Brain microvascular endothelial cell (primary cell): Measurements from ENCODE around the gene CCDC136.

Experiments
- DNase-seq: peaks from one replicate; pipeline ENCODE4 v3.0.0-alpha.2; 2020
- H3K27ac ChIP-seq: fragments of 250-450 bp; sonication (Bioruptor Pico); 2 replicates; pipeline ENCODE4 v1.5.1; 2020; ENCODE audit warnings: mild to moderate bottlenecking, moderate library complexity
- H3K27me3 ChIP-seq: fragments of 250-450 bp; sonication (Bioruptor Pico); replicated peaks from 2 replicates; pipeline ENCODE4 v1.5.1; 2020; ENCODE audit warnings: mild to moderate bottlenecking
- H3K36me3 ChIP-seq: fragments of 250-450 bp; sonication (Bioruptor Pico); replicated peaks from 2 replicates; pipeline ENCODE4 v1.5.1; 2020; ENCODE audit warnings: mild to moderate bottlenecking
- H3K4me3 ChIP-seq: 2 replicates; pipeline ENCODE4 v1.5.1; 2011; ENCODE audit warnings: low read depth, mild to moderate bottlenecking, control low read depth, low read length, moderate library complexity
- in situ Hi-C: cut with HindIII; loops from 2 replicates; pipeline ENCODE4 v1.10.0; 2017; ENCODE audit warnings: low sequenced_read_pairs, low pct_ligation_motif_present
- TF ChIP-seq, protein P1 (sequence below): IDR thresholded peaks from 2 replicates; pipeline ENCODE4 v1.5.1; 2011; ENCODE audit warnings: low read depth, mild to moderate bottlenecking, moderate library complexity, low read length, control low read depth, inconsistent platforms; ENCODE audit errors: missing control alignments

The CCDC136 gene

DNA sequence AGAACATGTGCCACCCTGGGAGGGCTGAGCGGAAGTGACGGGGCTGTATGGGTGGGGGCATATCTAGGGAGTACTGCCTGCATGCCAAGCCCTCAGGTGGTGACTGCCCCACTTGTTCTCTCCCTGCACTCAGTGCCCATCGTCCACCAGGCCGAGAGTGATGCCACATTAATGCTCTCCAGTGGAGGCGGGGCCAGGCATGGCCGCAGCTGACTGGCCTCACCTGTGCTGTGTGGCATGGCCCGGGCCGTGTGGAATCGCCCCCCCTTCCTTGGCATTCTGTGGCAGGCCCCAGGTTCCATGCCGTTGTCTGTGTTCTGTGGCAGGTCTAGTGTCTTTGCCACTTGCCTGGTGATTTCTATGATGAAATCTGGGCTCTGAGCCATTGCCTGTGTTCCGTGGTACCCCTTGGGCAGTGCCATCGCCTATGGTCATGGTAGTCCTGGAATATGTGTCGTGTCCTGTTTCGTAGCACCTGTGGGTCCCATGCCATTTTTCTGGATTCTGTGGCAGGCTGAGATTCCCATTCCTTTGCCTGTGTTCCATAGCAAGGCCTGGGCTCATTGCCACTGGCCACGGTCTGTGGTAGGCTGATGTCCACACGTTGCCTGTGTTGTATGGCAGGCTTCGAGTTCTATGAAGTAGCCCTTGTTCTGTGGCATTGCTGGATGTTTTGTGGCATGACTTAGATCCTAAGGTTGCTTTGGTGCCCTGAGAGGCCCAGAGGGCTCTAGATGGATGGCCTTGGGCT lies 47.4 kb downstream of the CCDC136 start:
- in situ Hi-C loops: no loop called here
- H3K36me3 ChIP-seq: peaks cover 92% of the 10 kb centered on the region

DNA sequence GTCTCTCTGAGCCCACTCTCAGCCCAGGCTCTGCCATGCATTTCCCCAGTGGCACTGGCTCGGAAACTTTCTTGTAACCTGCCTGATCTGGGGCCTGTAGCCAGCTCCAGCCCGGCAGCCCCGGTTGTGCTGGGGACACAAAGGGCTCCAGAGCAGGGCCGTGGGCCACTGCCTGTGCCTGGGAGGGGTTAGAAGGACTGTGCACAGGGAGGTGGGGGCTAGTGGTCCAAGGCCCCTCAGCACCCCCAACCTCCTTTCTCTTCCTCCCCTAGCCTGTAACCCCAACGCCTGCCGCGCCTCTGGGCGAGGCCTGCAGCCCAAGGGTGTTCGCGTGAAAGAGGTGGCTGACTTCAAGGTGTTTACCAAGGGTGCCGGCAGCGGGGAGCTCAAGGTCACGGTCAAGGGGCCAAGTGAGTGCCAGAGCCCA lies 48.0 kb downstream of the CCDC136 start:
- TF ChIP-seq, protein P1, sequence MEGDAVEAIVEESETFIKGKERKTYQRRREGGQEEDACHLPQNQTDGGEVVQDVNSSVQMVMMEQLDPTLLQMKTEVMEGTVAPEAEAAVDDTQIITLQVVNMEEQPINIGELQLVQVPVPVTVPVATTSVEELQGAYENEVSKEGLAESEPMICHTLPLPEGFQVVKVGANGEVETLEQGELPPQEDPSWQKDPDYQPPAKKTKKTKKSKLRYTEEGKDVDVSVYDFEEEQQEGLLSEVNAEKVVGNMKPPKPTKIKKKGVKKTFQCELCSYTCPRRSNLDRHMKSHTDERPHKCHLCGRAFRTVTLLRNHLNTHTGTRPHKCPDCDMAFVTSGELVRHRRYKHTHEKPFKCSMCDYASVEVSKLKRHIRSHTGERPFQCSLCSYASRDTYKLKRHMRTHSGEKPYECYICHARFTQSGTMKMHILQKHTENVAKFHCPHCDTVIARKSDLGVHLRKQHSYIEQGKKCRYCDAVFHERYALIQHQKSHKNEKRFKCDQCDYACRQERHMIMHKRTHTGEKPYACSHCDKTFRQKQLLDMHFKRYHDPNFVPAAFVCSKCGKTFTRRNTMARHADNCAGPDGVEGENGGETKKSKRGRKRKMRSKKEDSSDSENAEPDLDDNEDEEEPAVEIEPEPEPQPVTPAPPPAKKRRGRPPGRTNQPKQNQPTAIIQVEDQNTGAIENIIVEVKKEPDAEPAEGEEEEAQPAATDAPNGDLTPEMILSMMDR: no peak
- Histone ChIP-seq H3K36me3 (peaks cover 96% of the 10 kb centered on the region), H3K27ac (no peak overlapping the region), H3K4me3 (no peak overlapping the region), H3K27me3 (no peaks in the 10 kb centered on the region)
- no peak for DNase-seq
- in situ Hi-C loops: no loop called here

More for the DNA sequence above, 47.4 kb downstream of the CCDC136 start:
- TF ChIP-seq, protein P1: no peak
- Histone ChIP-seq H3K4me3 (no peak overlapping the region), H3K27me3 (no peaks in the 10 kb centered on the region), H3K27ac (no peak overlapping the region)
- DNase-seq: no peak

DNA sequence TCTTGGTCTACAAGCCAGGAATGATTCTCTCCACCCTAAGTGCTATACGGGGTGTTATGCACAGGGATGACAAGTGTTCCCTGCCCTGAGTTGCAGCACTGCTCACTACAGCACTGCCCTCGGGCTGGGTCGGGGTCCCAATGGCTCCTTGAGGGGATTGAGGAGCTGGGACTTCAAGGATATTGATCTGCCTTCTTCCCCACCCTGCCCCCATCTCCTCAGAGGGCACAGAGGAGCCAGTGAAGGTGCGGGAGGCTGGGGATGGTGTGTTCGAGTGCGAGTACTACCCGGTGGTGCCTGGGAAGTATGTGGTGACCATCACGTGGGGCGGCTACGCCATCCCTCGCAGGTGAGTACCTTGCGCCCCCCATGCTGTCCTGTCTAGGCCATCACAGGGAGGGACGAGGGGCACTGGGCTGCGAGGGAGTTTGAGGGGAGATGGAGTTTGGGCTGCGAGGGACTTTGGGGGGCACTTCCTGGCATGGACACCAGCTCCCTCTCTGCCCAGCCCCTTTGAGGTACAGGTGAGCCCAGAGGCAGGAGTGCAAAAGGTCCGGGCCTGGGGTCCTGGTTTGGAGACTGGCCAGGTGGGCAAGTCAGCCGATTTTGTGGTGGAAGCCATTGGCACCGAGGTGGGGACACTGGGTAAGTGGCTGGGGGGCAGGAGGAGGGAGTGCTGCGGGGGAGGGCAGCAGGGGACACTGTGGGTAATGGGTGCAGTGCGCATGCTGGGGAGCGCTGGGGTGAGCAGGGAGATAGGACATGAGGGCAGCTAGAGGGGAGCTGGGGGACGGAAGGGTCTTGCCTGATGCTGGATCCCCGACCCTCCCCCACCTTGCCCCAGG lies 48.8 kb downstream of the CCDC136 start:
- Histone ChIP-seq H3K36me3 (peaks cover 96% of the 10 kb centered on the region), H3K4me3 (no peak overlapping the region), H3K27ac (no peak overlapping the region), H3K27me3 (no peaks in the 10 kb centered on the region)
- in situ Hi-C loops: no loop called here
- no peak for DNase-seq
- TF ChIP-seq, protein P1: no peak

DNA sequence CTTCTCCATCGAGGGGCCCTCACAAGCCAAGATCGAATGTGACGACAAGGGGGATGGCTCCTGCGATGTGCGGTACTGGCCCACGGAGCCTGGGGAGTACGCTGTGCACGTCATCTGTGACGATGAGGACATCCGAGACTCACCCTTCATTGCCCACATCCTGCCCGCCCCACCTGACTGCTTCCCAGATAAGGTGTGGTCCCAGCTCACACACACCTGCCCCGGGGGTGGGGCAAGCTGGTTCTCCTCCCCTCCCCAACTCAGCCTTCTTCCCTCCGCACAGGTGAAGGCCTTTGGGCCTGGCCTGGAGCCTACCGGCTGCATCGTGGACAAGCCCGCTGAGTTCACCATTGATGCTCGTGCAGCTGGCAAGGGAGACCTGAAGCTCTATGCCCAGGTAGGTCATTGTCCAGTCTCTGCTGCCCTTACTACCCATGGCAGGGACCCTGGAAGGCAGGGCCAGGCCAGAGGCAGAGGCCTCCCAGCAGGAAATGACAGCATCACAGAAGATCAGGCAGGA lies 49.5 kb downstream of the CCDC136 start:
- DNase-seq: no peak
- H3K27me3 ChIP-seq: no peaks in the 10 kb centered on the region
- no peak overlapping the region for H3K4me3 ChIP-seq
- in situ Hi-C loops: no loop called here
- no peak overlapping the region for H3K27ac ChIP-seq
- H3K36me3 ChIP-seq: peaks cover 95% of the 10 kb centered on the region
- TF ChIP-seq, protein P1: no peak

DNA sequence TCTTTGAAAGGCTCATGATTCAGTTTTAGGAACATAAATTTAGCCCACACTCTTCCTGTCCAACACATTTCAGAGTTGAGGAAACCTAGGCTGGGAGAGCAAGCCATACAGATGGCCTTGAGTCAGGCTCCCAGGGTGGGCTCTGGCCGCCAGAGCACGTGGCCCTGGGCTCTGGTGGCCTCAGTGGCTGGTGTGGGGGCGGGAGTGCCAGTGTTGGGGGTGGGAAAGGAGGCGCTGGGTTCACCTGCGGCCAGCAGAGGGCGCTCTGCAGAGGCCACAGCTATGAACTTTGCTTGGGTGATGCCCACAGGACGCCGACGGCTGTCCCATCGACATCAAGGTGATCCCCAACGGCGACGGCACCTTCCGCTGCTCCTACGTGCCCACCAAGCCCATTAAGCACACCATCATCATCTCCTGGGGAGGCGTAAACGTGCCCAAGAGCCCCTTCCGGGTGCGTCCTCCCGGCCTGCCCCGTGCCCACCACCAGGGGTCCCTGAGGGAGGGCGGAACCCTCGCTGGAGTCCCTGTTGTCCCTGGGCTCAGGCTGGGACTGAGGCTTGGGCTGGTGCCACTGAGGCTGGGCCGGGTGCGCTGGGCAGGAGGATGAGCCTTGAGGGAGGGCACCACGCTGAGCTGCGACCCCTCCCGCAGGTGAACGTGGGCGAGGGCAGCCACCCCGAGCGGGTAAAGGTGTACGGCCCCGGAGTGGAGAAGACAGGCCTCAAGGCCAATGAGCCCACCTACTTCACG lies 50.3 kb downstream of the CCDC136 start:
- in situ Hi-C loops: no loop called here
- Histone ChIP-seq H3K27ac (no peak overlapping the region), H3K27me3 (no peaks in the 10 kb centered on the region), H3K36me3 (peaks cover 96% of the 10 kb centered on the region), H3K4me3 (no peak overlapping the region)
- TF ChIP-seq, protein P1: peak; percentile 81
- peak; percentile 36 for DNase-seq
